CD4-positive, alpha-beta T cell treated with Interferon alpha-2 for 1 hour (primary cell): Measurements from ENCODE around the gene AEBP1.
A peak's percentile ranks its signal among the peaks of the same experiment; 100 is the strongest.

Experiments
- DNase-seq, 2 donors: peaks; one replicate each; pipeline ENCODE4 v3.0.0-alpha.2; 2020 to 2022

AEBP1 gene

GRCh38 chr7:44144968-44145478 lies 40.9 kb downstream of the AEBP1 start:
- DNase-seq, result no peak

DNA sequence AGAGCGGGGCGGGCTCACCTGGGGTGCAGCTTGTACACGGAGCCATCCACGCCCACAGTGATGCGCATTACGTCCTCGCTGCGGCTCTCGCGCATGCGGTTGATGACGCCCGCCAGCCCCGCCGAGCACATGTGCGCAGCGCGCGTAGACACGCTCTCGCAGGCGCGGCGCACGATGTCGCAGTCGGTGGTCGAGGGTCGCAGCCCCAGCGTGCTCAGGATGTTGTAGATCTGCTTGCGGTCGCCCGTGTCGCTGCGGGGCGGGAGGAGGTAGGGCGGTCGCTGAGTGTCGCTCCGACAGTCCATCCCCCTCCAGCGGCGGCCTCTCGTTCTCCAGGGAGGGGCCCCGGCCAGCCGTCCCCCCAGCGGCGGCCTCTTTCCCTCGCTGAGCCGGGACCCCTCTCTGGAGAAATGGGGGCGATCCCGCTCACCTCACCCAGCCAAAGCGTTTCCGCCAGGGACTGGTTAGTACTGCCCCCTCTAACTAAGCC lies 41.4 kb downstream of the AEBP1 start:
- peak; percentile 50 to 69 for DNase-seq

- peak; percentile 66 to 81 for DNase-seq
These were observed 42.1 kb downstream of the AEBP1 start for GRCh38 chr7:44145969-44146911.

GRCh38 chr7:44147026-44147991 lies 43.2 kb downstream of the AEBP1 start:
- DNase-seq, result no peak

DNA sequence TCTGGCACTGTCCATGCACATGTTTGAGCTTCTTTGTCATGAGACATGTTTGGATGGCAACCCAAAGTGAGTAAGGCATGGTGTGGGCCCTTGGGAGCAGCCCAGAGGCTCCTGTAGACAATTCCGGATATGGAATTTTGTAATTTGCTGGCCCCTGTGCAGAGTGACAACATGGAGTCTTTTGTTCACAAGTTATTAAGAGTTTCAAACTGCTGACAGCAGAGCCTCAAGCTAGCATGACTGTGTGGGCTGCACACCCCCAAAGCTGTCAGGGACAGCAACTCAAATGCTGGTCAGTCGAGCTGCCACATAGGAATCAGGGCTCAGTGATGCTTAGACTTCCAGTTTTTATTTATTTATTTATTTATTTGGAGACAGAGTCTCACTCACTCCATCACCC lies 44.0 kb downstream of the AEBP1 start:
- DNase-seq, result no peak

- no peak for DNase-seq
These were observed 44.9 kb downstream of the AEBP1 start for GRCh38 chr7:44148961-44149536.

DNA sequence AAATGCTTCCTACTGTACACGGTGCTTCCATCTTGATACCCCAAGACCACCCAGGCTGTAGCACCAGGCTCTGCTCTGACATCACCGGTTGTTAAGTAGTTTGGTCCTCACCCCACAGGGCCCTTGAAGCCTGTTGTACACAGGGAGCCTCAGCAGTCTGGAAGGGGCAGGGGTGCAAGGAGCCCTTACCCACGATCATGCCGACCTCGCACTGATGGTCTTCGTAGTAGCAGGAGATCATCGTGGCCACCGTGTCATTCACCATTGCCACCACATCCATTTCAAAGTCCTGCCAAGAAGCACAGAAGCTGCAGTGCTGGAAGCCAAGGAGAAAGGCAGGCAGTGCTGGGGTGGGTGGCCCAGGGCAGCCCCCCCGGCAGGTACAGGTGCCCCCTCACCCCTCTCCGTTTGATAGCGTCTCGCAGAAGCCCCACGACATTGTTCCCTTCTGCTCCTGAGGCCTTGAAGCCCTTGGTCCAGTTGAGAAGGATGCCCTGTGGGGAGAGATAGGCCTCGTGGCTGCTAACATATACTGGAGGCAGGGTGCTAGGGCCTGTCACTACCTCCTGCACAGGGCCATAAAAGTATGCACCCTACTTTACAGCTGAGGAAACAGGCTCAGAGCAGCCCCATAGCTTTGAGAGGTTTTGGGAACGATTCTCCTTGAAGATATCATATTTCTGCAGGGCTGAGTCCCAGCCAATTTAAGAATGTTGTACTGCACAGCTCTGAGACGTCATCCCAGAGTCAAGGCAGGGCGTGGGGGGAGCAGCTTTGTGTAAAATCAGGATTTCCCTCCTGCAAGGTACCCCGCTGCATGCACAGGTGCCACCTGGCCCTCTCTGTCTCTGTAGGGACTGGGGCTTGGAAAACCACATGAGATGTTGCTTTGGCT lies 45.7 kb downstream of the AEBP1 start:
- DNase-seq, result no peak

DNA sequence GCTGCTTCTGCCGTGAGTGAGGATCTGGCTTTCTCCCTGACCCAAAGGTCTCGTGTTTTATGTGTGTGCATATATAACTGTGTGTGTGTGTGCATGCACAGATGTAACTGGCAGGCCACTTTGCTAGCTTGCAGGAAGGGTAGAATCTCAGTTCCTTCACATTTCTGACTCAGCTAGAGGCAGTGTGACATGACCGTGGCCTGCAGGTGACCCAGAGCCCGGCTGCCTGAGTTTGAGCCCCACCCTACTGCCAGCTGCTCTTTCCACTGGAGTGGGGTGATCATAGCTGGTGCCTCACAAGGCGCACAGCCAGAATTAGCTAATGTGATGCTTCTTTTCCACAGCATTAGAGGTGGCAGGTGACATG lies 46.3 kb downstream of the AEBP1 start:
- no peak for DNase-seq

DNA sequence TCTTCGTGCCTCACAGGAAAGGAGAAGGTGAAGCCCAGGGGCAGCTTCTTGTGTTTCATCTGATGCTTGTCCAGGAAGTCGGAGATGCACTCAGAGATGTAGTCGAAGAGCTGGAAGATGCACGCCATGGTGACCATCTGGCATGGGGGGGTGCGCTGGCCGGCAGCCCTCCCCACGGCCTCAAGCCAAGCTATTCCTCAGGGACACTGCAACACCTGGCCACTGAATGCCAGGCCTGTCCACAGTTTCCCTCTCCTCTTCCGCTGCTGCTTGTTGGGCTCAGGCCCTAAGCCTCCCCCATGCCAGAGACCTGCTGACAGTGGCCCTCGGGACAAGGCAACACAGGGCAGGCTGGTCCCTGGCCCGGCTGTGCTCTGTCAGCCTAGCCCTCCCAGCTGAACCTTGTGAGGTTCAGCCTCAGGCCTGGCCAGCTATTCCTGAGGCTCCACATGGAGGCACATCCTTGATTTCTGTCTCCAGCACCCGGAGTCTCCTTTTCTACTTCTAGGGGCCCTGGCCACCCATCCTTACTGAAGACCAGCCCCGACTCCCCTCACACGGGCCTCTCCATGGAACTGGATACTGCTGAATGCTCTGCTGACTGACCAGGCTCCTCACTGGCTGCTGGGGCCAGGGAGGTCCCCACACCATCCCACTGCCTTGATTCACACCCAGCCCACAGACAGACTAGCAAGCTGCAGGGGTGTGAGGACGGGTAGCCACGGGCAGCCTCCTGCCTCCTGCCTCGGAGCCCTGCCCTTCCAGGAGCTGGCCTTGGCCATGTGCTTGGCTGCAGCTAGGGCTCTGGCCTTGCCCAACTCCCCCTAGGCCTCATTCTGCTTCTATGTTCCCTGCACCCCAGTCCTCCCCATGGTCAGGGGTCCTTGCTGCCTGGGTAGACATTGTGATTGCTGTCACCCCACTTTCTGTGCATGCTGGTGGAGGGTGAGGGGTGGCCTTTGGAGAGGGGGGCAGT lies 47.1 kb downstream of the AEBP1 start:
- DNase-seq, result no peak

GRCh38 chr7:44151956-44152355 lies 47.8 kb downstream of the AEBP1 start:
- DNase-seq, result no peak

GRCh38 chr7:44152971-44153947 lies 49.1 kb downstream of the AEBP1 start:
- no peak for DNase-seq

DNA sequence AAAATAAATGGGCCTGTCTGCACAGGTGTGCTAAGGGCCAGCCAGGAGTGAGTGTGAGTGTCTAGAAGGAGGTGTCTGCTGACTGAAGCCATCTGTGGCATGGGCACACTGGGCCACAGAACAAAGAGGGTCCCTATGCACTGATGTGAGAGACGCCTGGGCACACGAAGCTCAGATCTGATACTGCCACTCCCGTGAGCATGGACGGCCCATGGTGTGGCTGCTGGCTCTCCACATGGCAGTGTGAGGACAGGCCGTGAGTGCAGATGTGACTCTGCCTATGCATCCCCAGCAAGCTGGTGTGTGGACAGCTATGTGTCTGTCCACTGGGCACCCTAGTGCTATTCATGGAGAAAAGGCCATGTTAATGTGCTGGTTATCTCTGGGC lies 49.8 kb downstream of the AEBP1 start:
- no peak for DNase-seq

- DNase-seq, result no peak
These were observed 50.6 kb downstream of the AEBP1 start for GRCh38 chr7:44154703-44155102.

GRCh38 chr7:44155191-44156185 lies 51.3 kb downstream of the AEBP1 start:
- no peak for DNase-seq

GRCh38 chr7:44156453-44157010 lies 52.4 kb downstream of the AEBP1 start:
- no peak for DNase-seq

DNA sequence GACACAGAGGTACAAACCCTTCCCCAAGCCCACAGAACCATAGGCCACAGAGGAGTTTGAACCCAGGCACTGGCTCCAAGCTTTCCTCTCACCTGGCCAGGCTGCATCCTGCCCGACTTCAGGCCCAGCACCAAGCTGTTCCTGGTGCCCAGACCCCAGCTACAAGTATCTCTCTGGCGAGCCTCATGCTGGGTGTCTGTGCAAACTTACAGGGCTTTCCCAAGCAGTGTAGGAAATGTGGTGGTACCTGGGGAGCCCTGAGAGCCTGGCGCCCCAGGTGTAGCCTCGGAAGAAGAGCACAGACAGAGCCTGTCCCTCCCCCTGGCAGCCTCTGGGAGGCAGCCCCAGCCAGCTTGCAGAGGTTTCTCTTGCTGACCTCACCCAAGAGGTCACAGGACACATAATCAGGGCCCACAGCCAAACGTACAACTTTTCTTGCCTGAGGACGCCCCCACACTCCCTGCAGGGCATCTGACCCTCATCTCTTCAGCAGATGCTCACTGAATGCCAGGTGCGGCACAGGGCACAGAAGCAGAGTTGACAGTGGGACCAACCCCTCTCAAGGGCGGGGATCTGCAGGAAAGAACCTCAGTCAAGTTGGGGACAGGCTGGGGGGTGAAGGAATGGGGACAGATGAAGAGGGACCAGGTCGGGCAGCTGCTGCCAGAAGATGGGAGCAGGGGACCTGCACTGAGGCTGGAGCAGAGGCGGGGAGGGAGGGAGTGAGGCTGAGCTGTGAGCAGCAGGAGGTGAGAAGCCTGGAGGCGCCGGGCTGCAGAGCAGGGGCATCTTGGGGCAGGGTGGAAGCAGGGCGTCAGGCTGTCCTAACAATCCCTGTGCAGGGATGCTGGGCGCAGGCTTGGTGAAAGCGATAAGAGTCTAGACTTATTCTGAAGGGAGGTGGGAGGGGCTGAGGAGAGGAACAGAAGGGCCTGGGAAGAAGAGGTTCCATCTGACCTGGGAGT lies 53.3 kb downstream of the AEBP1 start:
- no peak for DNase-seq
